GM12878 (cell line): ENCODE data around the gene DNAJA4. TPM values are rescaled to one million over a fixed set of nuclear protein-coding genes. Genes with fewer than 3 reads are reported as not detected.
A peak's percentile ranks its signal among the peaks of the same experiment; 100 is the strongest.

Source experiments
- ATF7 ChIP-seq: fragments of 450-650 bp; IDR thresholded peaks from 2 replicates; pipeline ENCODE4 v1.6.1; 2016; ENCODE audit warnings: low read depth, mild to moderate bottlenecking
- CBX5 ChIP-seq: sonication (generic); IDR thresholded peaks from 2 replicates; pipeline ENCODE4 v1.6.1; 2016; ENCODE audit warnings: low read depth, moderate library complexity, mild to moderate bottlenecking, inconsistent platforms
- CEBPB ChIP-seq, 2 experiments: fragments of 150-350 bp in 1 of 2; IDR thresholded peaks; 2 replicates each; pipeline ENCODE4 v1.6.1; 2012 to 2014; ENCODE audit warnings: low read depth in 2 of 2, low read length in 2 of 2, borderline replicate concordance in 1 of 2, inconsistent platforms in 1 of 2
- CHD1 ChIP-seq: IDR thresholded peaks from 2 replicates; pipeline ENCODE4 v1.6.1; 2012; ENCODE audit warnings: low read depth, low read length, improper control_type of control experiment
- CHD4 ChIP-seq: fragments of 200-600 bp; sonication (generic); IDR thresholded peaks from 2 replicates; pipeline ENCODE4 v1.6.1; 2016; ENCODE audit warnings: mild to moderate bottlenecking
- GATAD2B ChIP-seq: fragments of 450-650 bp; conservative IDR thresholded peaks from 2 replicates; pipeline ENCODE4 v1.6.1; 2017; ENCODE audit warnings: low read depth, mild to moderate bottlenecking, moderate library complexity
- IRF4 ChIP-seq: IDR thresholded peaks from 2 replicates; pipeline ENCODE4 v1.6.1; 2011; ENCODE audit warnings: low read depth, low read length
- JUNB ChIP-seq: IDR thresholded peaks from 2 replicates; pipeline ENCODE4 v1.6.1; 2016; ENCODE audit warnings: antibody characterized with exemption, mild to moderate bottlenecking
- MTA2 ChIP-seq: fragments of 450-650 bp; IDR thresholded peaks from 2 replicates; pipeline ENCODE4 v1.6.1; 2016; ENCODE audit warnings: low read depth, mild to moderate bottlenecking, moderate library complexity
- MYB ChIP-seq: fragments of 150-350 bp; IDR thresholded peaks from 2 replicates; pipeline ENCODE4 v1.6.1; 2014; ENCODE audit warnings: mild to moderate bottlenecking, low read depth, low read length, borderline replicate concordance
- MYC ChIP-seq: IDR thresholded peaks from 2 replicates; pipeline ENCODE4 v1.6.1; 2011; ENCODE audit warnings: mild to moderate bottlenecking, low read length, moderate library complexity, inconsistent platforms; ENCODE audit not compliant: insufficient read depth, insufficient replicate concordance, insufficient read length, severe bottlenecking
- NBN ChIP-seq: fragments of 450-650 bp; IDR thresholded peaks from 2 replicates; pipeline ENCODE4 v1.6.1; 2016
- NR2C2 ChIP-seq: IDR thresholded peaks from 2 replicates; pipeline ENCODE4 v1.6.1; 2011; ENCODE audit warnings: borderline replicate concordance, low read depth; ENCODE audit not compliant: control insufficient read depth, insufficient read length
- PAX8 ChIP-seq: fragments of 450-650 bp; IDR thresholded peaks from 2 replicates; pipeline ENCODE4 v1.6.1; 2017; ENCODE audit warnings: mild to moderate bottlenecking, moderate library complexity
- RBBP5 ChIP-seq: fragments of 200-600 bp; sonication (generic); conservative IDR thresholded peaks from 2 replicates; pipeline ENCODE4 v1.6.1; 2016
- SIX5 ChIP-seq: IDR thresholded peaks from 2 replicates; pipeline ENCODE4 v1.6.1; 2011; ENCODE audit warnings: mild to moderate bottlenecking, low read depth, low read length, moderate library complexity; ENCODE audit not compliant: severe bottlenecking
- SMC3 ChIP-seq: IDR thresholded peaks from 2 replicates; pipeline ENCODE4 v1.6.1; 2011; ENCODE audit warnings: low read length, improper control_type of control experiment, borderline replicate concordance
- polyA plus RNA-seq, 11 experiments: library from polyadenylated mRNA; depleted of rRNA in 4 of 11; unstranded in 6 of 11; stranded (reverse) in 5 of 11; fragments of >200 nt; fragmentation: Nextera tagmentation in 4 of 11; fragmentation: Illumina TruSeq in 1 of 11; extraction: Ambion mirVana in 4 of 11; extraction: Trizol in 1 of 11; gene quantifications; 1 replicate in 1 of 11; 2 replicates in 10 of 11; pipeline versions ENCODE4 v1.2.1 to v1.2.3, GENCODE V29; 2011 to 2016; ENCODE audit warnings: inconsistent platforms in 2 of 11, missing spikeins in 2 of 11, low read depth in 1 of 11
- total RNA-seq, 4 experiments: library from RNA; depleted of rRNA in 3 of 4; stranded (reverse); fragments of >200 nt in 3 of 4; fragmentation: Illumina TruSeq in 1 of 4; extraction: Trizol in 1 of 4; gene quantifications; 2 replicates each; pipeline versions ENCODE4 v1.2.1 to v1.2.3, GENCODE V29; 2013 to 2021
- TF ChIP-seq, protein P1 (sequence below): fragments of 150-350 bp; IDR thresholded peaks from 2 replicates; pipeline ENCODE4 v1.6.1; 2016; ENCODE audit warnings: low read depth, low read length
- TF ChIP-seq, protein P2 (sequence below): fragments of 450-650 bp; IDR thresholded peaks from 2 replicates; pipeline ENCODE4 v1.6.1; 2018; ENCODE audit warnings: borderline replicate concordance, mild to moderate bottlenecking; ENCODE audit not compliant: partially characterized antibody
- TF ChIP-seq, protein P3 (sequence below): fragments of 450-650 bp; IDR thresholded peaks from 2 replicates; pipeline ENCODE4 v1.6.1; 2017; ENCODE audit warnings: borderline replicate concordance
- TF ChIP-seq, protein P4 (sequence below): fragments of 450-650 bp; IDR thresholded peaks from 2 replicates; pipeline ENCODE4 v1.6.1; 2017; ENCODE audit warnings: mild to moderate bottlenecking, low read depth, inconsistent platforms; ENCODE audit not compliant: poor library complexity, severe bottlenecking

DNAJA4 gene
- total and polyA plus RNA-seq, 10 of the 15 experiments (the other 5 are each of a cell fraction or from before 2014, with no cell fraction given) = 0.01 to 10.4 (median 4.1) TPM

DNA sequence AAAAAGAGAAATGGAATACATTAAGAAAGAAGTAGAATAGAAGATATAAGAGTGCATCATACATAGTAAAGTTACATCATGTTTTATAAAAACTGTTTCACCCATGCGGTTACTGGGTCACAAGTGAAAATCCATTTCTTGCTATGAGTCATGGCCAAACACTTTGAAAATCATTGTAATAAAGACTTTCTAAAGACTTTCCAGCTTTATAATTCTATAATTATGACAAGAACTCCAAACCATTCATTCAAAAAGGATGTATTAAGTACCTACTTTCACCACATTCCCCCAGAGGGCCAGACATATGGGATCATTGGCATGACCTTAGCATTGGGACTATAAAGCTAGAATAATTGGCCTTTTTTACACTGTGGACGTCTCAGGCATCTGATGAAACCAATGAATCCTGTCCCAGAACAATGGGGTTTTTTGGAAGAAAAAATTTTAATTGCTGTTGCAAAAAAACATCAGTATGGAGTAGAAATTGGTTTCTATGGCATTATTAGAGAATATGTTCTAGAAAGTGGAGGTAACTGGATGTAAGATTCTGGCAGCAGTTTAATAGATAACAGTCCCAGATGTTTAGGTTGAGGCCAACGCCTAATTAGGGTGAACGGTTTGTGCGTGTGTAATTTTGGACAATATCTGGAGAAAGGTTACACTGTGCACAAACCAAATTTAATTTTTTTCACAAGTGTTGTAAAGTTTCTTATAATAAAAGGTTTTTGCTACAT, 38.4 kb downstream of the DNAJA4 start (continued):
- TF ChIP-seq, protein P1, sequence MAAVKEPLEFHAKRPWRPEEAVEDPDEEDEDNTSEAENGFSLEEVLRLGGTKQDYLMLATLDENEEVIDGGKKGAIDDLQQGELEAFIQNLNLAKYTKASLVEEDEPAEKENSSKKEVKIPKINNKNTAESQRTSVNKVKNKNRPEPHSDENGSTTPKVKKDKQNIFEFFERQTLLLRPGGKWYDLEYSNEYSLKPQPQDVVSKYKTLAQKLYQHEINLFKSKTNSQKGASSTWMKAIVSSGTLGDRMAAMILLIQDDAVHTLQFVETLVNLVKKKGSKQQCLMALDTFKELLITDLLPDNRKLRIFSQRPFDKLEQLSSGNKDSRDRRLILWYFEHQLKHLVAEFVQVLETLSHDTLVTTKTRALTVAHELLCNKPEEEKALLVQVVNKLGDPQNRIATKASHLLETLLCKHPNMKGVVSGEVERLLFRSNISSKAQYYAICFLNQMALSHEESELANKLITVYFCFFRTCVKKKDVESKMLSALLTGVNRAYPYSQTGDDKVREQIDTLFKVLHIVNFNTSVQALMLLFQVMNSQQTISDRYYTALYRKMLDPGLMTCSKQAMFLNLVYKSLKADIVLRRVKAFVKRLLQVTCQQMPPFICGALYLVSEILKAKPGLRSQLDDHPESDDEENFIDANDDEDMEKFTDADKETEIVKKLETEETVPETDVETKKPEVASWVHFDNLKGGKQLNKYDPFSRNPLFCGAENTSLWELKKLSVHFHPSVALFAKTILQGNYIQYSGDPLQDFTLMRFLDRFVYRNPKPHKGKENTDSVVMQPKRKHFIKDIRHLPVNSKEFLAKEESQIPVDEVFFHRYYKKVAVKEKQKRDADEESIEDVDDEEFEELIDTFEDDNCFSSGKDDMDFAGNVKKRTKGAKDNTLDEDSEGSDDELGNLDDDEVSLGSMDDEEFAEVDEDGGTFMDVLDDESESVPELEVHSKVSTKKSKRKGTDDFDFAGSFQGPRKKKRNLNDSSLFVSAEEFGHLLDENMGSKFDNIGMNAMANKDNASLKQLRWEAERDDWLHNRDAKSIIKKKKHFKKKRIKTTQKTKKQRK = no peak
- no peak for TF ChIP-seq CEBPB (IDR thresholded peaks at IDR 0.05; ENCODE audit: borderline replicate concordance in 1 of 2, low read depth in 2 of 2, low read length in 2 of 2)
- TF ChIP-seq, protein P2, sequence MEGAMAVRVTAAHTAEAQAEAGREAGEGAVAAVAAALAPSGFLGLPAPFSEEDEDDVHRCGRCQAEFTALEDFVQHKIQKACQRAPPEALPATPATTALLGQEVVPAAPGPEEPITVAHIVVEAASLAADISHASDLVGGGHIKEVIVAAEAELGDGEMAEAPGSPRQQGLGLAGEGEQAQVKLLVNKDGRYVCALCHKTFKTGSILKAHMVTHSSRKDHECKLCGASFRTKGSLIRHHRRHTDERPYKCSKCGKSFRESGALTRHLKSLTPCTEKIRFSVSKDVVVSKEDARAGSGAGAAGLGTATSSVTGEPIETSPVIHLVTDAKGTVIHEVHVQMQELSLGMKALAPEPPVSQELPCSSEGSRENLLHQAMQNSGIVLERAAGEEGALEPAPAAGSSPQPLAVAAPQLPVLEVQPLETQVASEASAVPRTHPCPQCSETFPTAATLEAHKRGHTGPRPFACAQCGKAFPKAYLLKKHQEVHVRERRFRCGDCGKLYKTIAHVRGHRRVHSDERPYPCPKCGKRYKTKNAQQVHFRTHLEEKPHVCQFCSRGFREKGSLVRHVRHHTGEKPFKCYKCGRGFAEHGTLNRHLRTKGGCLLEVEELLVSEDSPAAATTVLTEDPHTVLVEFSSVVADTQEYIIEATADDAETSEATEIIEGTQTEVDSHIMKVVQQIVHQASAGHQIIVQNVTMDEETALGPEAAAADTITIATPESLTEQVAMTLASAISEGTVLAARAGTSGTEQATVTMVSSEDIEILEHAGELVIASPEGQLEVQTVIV = no peak
- TF ChIP-seq CHD4 = no peak
- TF ChIP-seq MTA2 = peak; percentile 57
- TF ChIP-seq JUNB = peak; percentile 91
- no peak for TF ChIP-seq CHD1
- no peak for TF ChIP-seq MYC
- TF ChIP-seq, protein P3, sequence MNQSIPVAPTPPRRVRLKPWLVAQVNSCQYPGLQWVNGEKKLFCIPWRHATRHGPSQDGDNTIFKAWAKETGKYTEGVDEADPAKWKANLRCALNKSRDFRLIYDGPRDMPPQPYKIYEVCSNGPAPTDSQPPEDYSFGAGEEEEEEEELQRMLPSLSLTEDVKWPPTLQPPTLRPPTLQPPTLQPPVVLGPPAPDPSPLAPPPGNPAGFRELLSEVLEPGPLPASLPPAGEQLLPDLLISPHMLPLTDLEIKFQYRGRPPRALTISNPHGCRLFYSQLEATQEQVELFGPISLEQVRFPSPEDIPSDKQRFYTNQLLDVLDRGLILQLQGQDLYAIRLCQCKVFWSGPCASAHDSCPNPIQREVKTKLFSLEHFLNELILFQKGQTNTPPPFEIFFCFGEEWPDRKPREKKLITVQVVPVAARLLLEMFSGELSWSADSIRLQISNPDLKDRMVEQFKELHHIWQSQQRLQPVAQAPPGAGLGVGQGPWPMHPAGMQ = no peak
- no peak for TF ChIP-seq RBBP5
- no peak for TF ChIP-seq GATAD2B
- no peak for TF ChIP-seq SMC3
- peak; percentile 81; the same call in 1 of the 2 replicates for TF ChIP-seq IRF4
- TF ChIP-seq MYB = no peak
- no peak for TF ChIP-seq NR2C2
- peak; percentile 89 for TF ChIP-seq ATF7
- TF ChIP-seq, protein P4, sequence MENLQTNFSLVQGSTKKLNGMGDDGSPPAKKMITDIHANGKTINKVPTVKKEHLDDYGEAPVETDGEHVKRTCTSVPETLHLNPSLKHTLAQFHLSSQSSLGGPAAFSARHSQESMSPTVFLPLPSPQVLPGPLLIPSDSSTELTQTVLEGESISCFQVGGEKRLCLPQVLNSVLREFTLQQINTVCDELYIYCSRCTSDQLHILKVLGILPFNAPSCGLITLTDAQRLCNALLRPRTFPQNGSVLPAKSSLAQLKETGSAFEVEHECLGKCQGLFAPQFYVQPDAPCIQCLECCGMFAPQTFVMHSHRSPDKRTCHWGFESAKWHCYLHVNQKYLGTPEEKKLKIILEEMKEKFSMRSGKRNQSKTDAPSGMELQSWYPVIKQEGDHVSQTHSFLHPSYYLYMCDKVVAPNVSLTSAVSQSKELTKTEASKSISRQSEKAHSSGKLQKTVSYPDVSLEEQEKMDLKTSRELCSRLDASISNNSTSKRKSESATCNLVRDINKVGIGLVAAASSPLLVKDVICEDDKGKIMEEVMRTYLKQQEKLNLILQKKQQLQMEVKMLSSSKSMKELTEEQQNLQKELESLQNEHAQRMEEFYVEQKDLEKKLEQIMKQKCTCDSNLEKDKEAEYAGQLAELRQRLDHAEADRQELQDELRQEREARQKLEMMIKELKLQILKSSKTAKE = no peak
- no peak for TF ChIP-seq SIX5
- no peak for TF ChIP-seq PAX8
- TF ChIP-seq NBN = no peak
- TF ChIP-seq CBX5 = no peak
